Neuronal stem cell (in vitro differentiated cells): Measurements from ENCODE around the gene GABPB2.

Experiments used
- DNase-seq: peaks from one replicate; pipeline ENCODE4 v3.0.0-alpha.2; 2013; ENCODE audit warnings: low spot score
- H2AFZ ChIP-seq: one replicate; pipeline ENCODE4 v1.6.1; 2013; ENCODE audit warnings: mild to moderate bottlenecking, low read length, inconsistent platforms
- H2AK5ac ChIP-seq: 2 replicates; pipeline ENCODE4 v1.6.1; 2013; ENCODE audit warnings: low read depth, mild to moderate bottlenecking, inconsistent platforms, low read length, moderate library complexity, mixed read lengths
- H2BK120ac ChIP-seq: 2 replicates; pipeline ENCODE4 v1.6.1; 2013; ENCODE audit warnings: low read depth, mild to moderate bottlenecking, inconsistent platforms, low read length, moderate library complexity, mixed read lengths
- H2BK12ac ChIP-seq: one replicate; pipeline ENCODE4 v1.6.1; 2013; ENCODE audit warnings: low read length, inconsistent platforms
- H2BK15ac ChIP-seq: 2 replicates; pipeline ENCODE4 v1.6.1; 2013; ENCODE audit warnings: mild to moderate bottlenecking, low read length, inconsistent platforms, mixed read lengths
- H2BK5ac ChIP-seq: one replicate; pipeline ENCODE4 v1.6.1; 2013; ENCODE audit warnings: inconsistent platforms, mild to moderate bottlenecking, low read length, moderate library complexity
- H3K14ac ChIP-seq: one replicate; pipeline ENCODE4 v1.6.1; 2013; ENCODE audit warnings: low read length, inconsistent platforms
- H3K18ac ChIP-seq: 2 replicates; pipeline ENCODE4 v1.6.1; 2013; ENCODE audit warnings: low read length, inconsistent platforms
- H3K23ac ChIP-seq: 2 replicates; pipeline ENCODE4 v1.6.1; 2013; ENCODE audit warnings: low read depth, mild to moderate bottlenecking, mixed read lengths, low read length, inconsistent platforms; ENCODE audit not compliant: poor library complexity
- H3K27ac ChIP-seq: replicated peaks from 3 replicates; pipeline ENCODE4 v1.5.1; 2013; ENCODE audit warnings: low read length, inconsistent platforms
- H3K27me3 ChIP-seq, 3 experiments: 2 replicates each; pipeline ENCODE4 v1.6.1; 2013; ENCODE audit warnings: low read length in 3 of 3, mild to moderate bottlenecking in 2 of 3, inconsistent platforms in 1 of 3, low read depth in 1 of 3, mixed read lengths in 1 of 3, moderate library complexity in 1 of 3; ENCODE audit not compliant: control insufficient read depth in 3 of 3, insufficient read depth in 3 of 3
- H3K36me3 ChIP-seq, 2 donors: replicated peaks in 1 of 2; 2 replicates each; pipeline ENCODE4 v1.6.1; 2013; ENCODE audit warnings: low read length in 2 of 2; ENCODE audit not compliant: control insufficient read depth in 2 of 2, insufficient read depth in 2 of 2
- H3K4ac ChIP-seq: 2 replicates; pipeline ENCODE4 v1.6.1; 2013; ENCODE audit warnings: inconsistent platforms, mild to moderate bottlenecking, low read length, moderate library complexity
- H3K4me1 ChIP-seq, 2 donors: 1 replicate in 1 of 2; 2 replicates in 1 of 2; pipeline ENCODE4 v1.6.1; 2013; ENCODE audit warnings: low read length in 2 of 2, low read depth in 1 of 2; ENCODE audit not compliant: control insufficient read depth in 2 of 2, insufficient read depth in 1 of 2
- H3K4me2 ChIP-seq: one replicate; pipeline ENCODE4 v1.6.1; 2013; ENCODE audit warnings: mild to moderate bottlenecking, low read length, inconsistent platforms; ENCODE audit not compliant: insufficient read depth, poor library complexity, severe bottlenecking
- H3K4me3 ChIP-seq, 2 donors: 2 replicates each; pipeline ENCODE4 v1.5.1; 2013; ENCODE audit warnings: low read length in 2 of 2, mild to moderate bottlenecking in 2 of 2, inconsistent platforms in 1 of 2, moderate library complexity in 1 of 2
- H3K79me1 ChIP-seq: one replicate; pipeline ENCODE4 v1.6.1; 2013; ENCODE audit warnings: low read depth, mild to moderate bottlenecking, inconsistent platforms, low read length, moderate library complexity
- H3K9ac ChIP-seq: one replicate; pipeline ENCODE4 v1.6.1; 2013; ENCODE audit warnings: mild to moderate bottlenecking, low read depth, low read length, inconsistent platforms; ENCODE audit not compliant: poor library complexity
- H3K9me3 ChIP-seq, 2 donors: replicated peaks in 1 of 2; 2 replicates each; pipeline versions ENCODE3 to v1.6.1; 2013; ENCODE audit warnings: low read length in 2 of 2, mild to moderate bottlenecking in 2 of 2, inconsistent platforms in 1 of 2, low read depth in 1 of 2, mixed read lengths in 1 of 2, moderate library complexity in 1 of 2; ENCODE audit not compliant: control insufficient read depth in 2 of 2, insufficient read depth in 1 of 2
- H4K8ac ChIP-seq: one replicate; pipeline ENCODE4 v1.6.1; 2013; ENCODE audit warnings: low read depth, mild to moderate bottlenecking, inconsistent platforms, low read length, moderate library complexity
- H4K91ac ChIP-seq: one replicate; pipeline ENCODE4 v1.6.1; 2013; ENCODE audit warnings: low read length, low read depth, mild to moderate bottlenecking, inconsistent platforms; ENCODE audit not compliant: poor library complexity
- WGBS, 2 donors: extraction: QIAGEN DNeasy Blood & Tissue Kit; methylation state at CpG; one replicate each; pipeline ENCODE4 v1.1.7; 2013; ENCODE audit warnings: missing lambda C conversion rate in 2 of 2, mixed read lengths in 1 of 2; ENCODE audit not compliant: insufficient read length in 2 of 2, insufficient replicate concordance in 1 of 2; ENCODE audit errors: extremely low coverage in 2 of 2; 5-methylcytosine and 5-hydroxymethylcytosine counted together

GABPB2 gene

DNA sequence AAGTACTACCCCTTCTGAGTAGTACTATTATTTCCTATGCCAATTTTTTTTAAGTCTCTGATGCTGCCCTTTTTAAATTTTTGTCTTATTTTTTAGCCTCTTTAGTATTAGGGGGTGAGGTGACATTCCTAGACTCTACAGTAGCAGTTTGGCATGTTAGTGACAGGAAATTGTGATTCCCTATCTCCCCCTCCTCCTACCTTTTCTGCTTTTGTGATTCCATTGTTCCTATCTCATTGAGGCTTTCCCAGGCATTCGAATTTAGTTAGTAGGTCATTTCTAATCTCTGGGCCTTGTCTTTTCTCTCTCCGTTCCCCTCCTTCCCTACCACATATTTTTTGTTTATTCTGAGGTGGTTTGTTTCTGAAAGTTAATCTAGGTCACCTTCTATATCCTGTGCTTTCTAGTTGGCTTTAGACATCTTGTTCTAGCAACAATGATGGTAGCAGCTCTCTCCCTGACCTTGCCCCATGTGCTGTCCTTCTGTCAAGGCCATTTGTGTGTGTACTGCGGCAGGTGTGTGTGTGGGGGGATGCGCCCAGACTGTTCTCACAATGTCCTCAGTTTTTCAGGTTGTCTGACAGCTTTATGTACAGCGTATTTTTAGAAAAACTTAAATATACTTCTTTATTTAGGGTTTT is 54.3 kb downstream of the GABPB2 start:
- Histone ChIP-seq H3K4me3 (no peak overlapping the region), H2BK15ac (no peak overlapping the region), H3K9me3 (no peaks in the 10 kb centered on the region), H4K8ac (no peak overlapping the region), H3K79me1 (no peaks in the 10 kb centered on the region), H2BK120ac (no peak overlapping the region), H3K14ac (no peak overlapping the region), H3K36me3 (no peaks in the 10 kb centered on the region), H3K23ac (no peak overlapping the region), H3K9ac (no peak overlapping the region), H3K4me1 (peaks cover 0 to 7% of the 10 kb centered on the region in 2 donors), H2BK5ac (no peak overlapping the region), H4K91ac (no peak overlapping the region), H2AK5ac (no peak overlapping the region), H3K4me2 (no peak overlapping the region), H3K27me3 (no peaks in the 10 kb centered on the region), H3K4ac (no peak overlapping the region), H3K18ac (no peak overlapping the region), H3K27ac (no peak overlapping the region), H2BK12ac (no peak overlapping the region), H2AFZ (peak overlapping the region; percentile 10)
- DNase-seq: no peak
- WGBS, 2 donors: no CpG with 5 or more reads among the region's 5 CpGs

DNA sequence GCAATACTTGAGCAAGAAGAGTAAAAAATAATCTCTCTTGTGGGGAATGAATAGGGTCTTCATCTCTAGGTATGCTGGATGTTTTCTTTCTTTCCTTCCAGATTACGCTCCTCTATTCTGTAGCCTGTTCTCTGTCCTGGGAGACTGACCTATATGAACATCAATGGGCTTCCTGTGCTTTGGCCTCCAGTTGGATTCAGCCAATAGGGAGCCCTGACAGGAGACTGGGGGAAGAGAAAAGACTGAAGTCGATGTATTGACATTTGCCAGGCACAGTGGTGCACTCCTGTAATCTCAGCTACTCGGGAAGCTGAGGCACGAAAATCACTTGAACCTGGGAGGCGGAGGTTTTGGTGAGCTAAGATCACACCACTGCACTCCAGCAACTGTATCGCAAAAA is 58.2 kb downstream of the GABPB2 start:
- H3K9ac ChIP-seq: no peak overlapping the region
- H2BK120ac ChIP-seq: no peak overlapping the region
- no peak overlapping the region for H2BK5ac ChIP-seq
- no peak overlapping the region for H2AFZ ChIP-seq
- WGBS, 2 donors: no CpG with 5 or more reads among the region's 6 CpGs
- no peaks in the 10 kb centered on the region for H3K79me1 ChIP-seq
- H4K8ac ChIP-seq: no peak overlapping the region
- H3K9me3 ChIP-seq: no peaks in the 10 kb centered on the region
- no peak overlapping the region for H3K23ac ChIP-seq
- H4K91ac ChIP-seq: no peak overlapping the region
- no peak overlapping the region for H2BK12ac ChIP-seq
- H3K4me3 ChIP-seq: no peak overlapping the region
- no peak overlapping the region for H3K18ac ChIP-seq
- no peak overlapping the region for H3K14ac ChIP-seq
- no peak overlapping the region for H2BK15ac ChIP-seq
- no peak overlapping the region for H3K4me2 ChIP-seq
- H3K4ac ChIP-seq: no peak overlapping the region
- peaks cover 2 to 18% of the 10 kb centered on the region in 2 donors for H3K36me3 ChIP-seq
- no peak for DNase-seq
- H3K4me1 ChIP-seq: peaks cover 7 to 8% of the 10 kb centered on the region in 2 donors
- H2AK5ac ChIP-seq: no peak overlapping the region
- H3K27ac ChIP-seq: no peak overlapping the region
- peaks cover 0 to 22% (median 5%) of the 10 kb centered on the region in 3 experiments for H3K27me3 ChIP-seq

DNA sequence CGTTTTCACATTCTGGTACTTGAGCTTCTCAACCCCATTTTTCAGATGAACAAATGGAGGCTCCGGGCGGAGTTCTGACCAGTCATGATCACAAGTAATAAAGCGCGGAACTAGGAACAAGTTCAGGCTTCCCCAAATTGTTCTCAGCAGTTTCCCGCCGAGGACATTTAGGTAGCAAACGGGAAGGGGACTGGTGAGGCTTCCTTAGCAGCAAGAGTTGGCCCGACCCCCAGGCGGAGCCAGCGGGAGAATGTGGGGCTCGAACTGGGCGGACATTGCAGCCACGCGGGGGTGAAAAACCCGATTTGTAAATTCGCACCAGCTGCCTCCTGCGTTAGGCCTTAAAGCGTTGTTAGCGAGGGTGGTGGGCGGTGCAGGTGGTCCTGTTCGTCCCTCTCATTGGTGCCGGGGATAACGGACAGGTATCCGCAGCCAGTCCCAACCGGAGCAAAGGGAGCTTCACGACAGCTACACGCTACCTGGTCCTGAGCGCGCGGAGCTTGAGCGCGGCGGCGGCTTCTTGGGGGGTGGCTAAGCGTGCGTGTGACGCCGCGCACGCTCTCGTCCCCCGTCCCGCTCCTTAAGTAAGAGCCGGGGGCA is 60.5 kb downstream of the GABPB2 start:
- H2BK120ac ChIP-seq: no peak overlapping the region
- no peak overlapping the region for H2BK12ac ChIP-seq
- H3K4me2 ChIP-seq: peak overlapping the region; percentile 86
- H3K36me3 ChIP-seq: peaks cover 18 to 41% of the 10 kb centered on the region in 2 donors
- H3K23ac ChIP-seq: peak overlapping the region; percentile 35
- peak; percentile 85 for DNase-seq
- no peak overlapping the region for H2AFZ ChIP-seq
- H2BK5ac ChIP-seq: no peak overlapping the region
- H3K9ac ChIP-seq: no peak overlapping the region
- peaks cover 0 to 8% of the 10 kb centered on the region in 2 donors for H3K4me1 ChIP-seq
- peak overlapping the region in 1 of 2 donors; percentile 70 for H3K4me3 ChIP-seq
- H2BK15ac ChIP-seq: no peak overlapping the region
- no peak overlapping the region for H3K27ac ChIP-seq
- H3K4ac ChIP-seq: no peak overlapping the region
- H3K9me3 ChIP-seq: no peaks in the 10 kb centered on the region
- peaks cover 0 to 27% (median 5%) of the 10 kb centered on the region in 3 experiments for H3K27me3 ChIP-seq
- no peak overlapping the region for H4K8ac ChIP-seq
- no peak overlapping the region for H4K91ac ChIP-seq
- WGBS, 2 donors: no CpG with 5 or more reads among the region's 45 CpGs
- no peaks in the 10 kb centered on the region for H3K79me1 ChIP-seq
- peak overlapping the region; percentile 82 for H3K18ac ChIP-seq
- no peak overlapping the region for H3K14ac ChIP-seq
- H2AK5ac ChIP-seq: no peak overlapping the region

GRCh38 chr1:151131701-151132334 is 61.3 kb downstream of the GABPB2 start:
- peak overlapping the region in 1 of 2 donors; percentile 62 for H3K4me3 ChIP-seq
- no peak overlapping the region for H2BK12ac ChIP-seq
- no CpG with 5 or more reads among the region's 39 CpGs for WGBS, 2 donors
- H3K23ac ChIP-seq: no peak overlapping the region
- no peak for DNase-seq
- H2AK5ac ChIP-seq: peak overlapping the region; percentile 82
- no peak overlapping the region for H3K27ac ChIP-seq
- H3K36me3 ChIP-seq: peaks cover 26 to 49% of the 10 kb centered on the region in 2 donors
- no peaks in the 10 kb centered on the region for H3K79me1 ChIP-seq
- H3K9me3 ChIP-seq: no peaks in the 10 kb centered on the region
- no peak overlapping the region for H4K8ac ChIP-seq
- H3K27me3 ChIP-seq: peaks cover 0 to 27% (median 5%) of the 10 kb centered on the region in 3 experiments
- peak overlapping the region; percentile 86 for H3K4me2 ChIP-seq
- H3K14ac ChIP-seq: no peak overlapping the region
- no peak overlapping the region for H2BK5ac ChIP-seq
- no peak overlapping the region for H4K91ac ChIP-seq
- no peak overlapping the region for H2AFZ ChIP-seq
- H3K4me1 ChIP-seq: peaks cover 0 to 8% of the 10 kb centered on the region in 2 donors
- H2BK120ac ChIP-seq: no peak overlapping the region
- peak overlapping the region; percentile 92 for H3K18ac ChIP-seq
- peak overlapping the region; percentile 17 for H3K4ac ChIP-seq
- no peak overlapping the region for H2BK15ac ChIP-seq
- H3K9ac ChIP-seq: peak overlapping the region; percentile 83
